NCI-H226 (cell line): ENCODE measurements around the gene HEY2.
A peak's percentile ranks its signal among the peaks of the same experiment; 100 is the strongest.
"Not testable (repeated sequence)": the region's sequence is repeated elsewhere in the genome, so short reads cannot be mapped to it uniquely, and the experiment has no call there.

ENCODE experiments used
- DNase-seq: peaks from one replicate; pipeline ENCODE4 v3.0.0-alpha.2; 2015

Gene HEY2

DNA sequence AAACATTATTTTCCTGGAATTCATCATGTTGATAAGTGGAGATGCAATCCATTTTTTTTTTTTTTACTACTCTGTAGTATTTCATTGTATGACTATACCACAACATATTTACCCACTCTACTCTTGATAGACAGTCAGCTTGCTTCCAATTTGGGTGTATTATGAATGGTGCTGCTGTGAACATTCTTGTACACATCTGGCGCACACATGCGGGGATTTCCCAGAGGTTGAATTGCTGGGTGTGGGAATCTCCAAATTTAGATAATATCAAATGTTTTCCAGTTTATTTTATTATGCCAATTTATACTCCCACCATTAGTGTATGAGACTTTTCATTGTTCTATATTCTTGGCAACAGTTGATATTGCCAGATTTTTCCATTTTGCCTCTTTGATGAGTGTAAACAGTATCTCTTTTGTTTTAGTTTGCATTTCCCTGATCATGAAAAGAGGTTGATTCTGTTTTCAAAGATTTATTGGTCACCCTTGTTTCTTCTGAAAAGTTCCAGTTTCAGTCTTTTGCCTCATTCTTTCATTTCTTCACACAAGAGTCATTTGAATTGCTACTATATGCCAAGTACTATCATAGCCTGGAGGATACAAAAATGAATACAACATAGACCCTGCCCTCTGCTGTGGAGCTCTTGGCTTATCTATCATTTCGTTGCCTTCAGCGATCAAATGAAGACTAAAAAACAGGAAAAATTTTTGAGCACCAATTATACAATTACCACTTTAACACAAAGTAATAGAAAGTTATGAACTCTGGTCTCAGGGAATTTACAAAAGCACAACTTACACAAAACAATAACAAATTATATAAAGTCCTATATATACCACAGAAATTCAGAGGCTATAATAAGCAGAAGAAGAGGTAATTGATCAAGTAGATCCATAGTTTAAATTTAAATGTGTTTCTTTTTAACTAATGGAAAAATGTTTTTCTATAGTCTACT is 24.2 kb downstream of the HEY2 start:
- no peak for DNase-seq

GRCh38 chr6:125776107-125776826 is 26.8 kb downstream of the HEY2 start:
- not testable (repeated sequence) for DNase-seq

DNA sequence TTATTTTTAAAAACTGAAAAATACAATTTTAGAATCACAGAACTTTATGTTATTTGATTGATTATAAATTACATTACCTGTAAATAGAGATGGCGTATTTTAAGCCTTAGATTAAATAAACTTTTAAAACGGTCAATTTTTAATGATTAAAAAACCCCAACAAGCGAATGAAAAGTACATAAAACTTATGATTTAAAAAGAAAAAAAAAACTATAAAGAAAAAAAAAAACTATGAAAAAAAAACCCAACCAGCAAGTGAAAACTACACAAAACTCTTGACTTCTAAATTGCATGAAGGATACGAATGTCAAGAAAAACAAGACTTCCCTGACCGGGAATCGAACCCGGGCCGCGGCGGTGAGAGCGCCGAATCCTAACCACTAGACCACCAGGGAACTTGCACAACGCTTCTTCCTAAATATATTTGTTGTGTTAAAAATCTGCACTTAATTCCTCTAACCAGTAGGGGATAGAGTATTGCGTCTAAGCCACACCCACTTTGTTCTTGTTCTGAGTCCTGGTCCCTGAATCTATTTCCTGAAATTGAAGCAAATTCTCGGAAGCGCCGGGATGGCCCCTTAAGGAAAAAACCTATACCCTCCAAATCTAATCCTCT is 30.6 kb downstream of the HEY2 start:
- DNase-seq: peak; percentile 76

DNA sequence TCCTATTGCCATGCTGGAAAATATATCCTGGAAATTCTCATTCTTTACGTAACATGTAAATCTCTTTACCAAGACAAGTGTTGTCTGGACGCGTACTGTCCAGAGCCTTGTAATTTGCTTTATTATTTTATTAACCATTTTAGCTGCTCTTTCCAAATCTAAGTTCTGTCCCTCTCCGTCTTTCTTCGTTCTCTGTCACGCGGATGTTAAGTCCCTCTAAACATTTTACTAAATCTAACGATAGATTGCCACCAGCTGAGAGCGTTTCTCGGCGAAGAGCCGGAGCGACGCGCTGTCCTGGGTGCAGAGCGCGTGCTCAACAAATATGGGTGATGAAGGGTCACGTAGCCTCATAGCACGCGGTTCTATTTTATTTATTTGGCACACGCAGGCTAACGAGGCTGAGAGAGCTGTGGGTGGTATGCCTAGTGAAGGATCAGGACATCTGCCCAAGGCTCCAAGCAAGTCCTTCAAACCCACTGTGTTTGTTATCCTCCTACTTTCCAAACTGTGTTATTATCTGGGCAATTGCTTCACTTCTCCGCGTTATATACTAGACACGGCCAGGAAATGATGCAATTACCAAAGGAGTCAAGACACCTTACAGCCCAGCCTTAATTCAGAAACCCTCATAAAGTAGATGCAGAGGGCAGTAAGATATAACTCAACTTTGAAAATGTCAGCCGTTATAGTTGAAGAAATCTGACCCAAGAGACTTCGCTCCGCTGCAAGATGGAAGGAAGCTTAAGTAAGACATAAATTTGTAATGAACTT is 31.3 kb downstream of the HEY2 start:
- peak; percentile 64 for DNase-seq

GRCh38 chr6:125781314-125781868 is 32.0 kb downstream of the HEY2 start:
- DNase-seq: no peak

- peak; percentile 18 for DNase-seq
Observed at GRCh38 chr6:125784365-125784764, 34.9 kb downstream of the HEY2 start.

- peak; percentile 38 for DNase-seq
Observed at GRCh38 chr6:125787791-125788190, 38.4 kb downstream of the HEY2 start.

DNA sequence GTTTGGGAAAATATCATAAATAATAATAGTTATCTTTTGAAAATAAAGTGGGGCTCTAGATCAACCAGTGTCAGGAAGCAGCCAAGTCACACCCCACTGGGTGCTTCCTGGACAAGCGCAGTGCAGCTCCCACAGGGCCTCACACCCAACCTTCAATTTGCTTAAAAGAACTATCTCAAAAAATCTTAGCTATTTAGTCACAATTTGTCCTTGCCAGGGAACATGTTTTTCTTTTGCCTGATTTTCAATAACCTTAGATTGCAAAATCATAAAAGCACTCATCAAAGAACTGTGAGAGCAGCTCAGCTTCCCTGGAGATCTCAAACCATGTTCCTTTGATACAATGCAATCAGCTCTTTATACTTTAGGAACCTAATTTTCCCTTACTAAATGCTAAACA is 39.7 kb downstream of the HEY2 start:
- no peak for DNase-seq

GRCh38 chr6:125789576-125790357 is 40.3 kb downstream of the HEY2 start:
- DNase-seq: peak; percentile 17

DNA sequence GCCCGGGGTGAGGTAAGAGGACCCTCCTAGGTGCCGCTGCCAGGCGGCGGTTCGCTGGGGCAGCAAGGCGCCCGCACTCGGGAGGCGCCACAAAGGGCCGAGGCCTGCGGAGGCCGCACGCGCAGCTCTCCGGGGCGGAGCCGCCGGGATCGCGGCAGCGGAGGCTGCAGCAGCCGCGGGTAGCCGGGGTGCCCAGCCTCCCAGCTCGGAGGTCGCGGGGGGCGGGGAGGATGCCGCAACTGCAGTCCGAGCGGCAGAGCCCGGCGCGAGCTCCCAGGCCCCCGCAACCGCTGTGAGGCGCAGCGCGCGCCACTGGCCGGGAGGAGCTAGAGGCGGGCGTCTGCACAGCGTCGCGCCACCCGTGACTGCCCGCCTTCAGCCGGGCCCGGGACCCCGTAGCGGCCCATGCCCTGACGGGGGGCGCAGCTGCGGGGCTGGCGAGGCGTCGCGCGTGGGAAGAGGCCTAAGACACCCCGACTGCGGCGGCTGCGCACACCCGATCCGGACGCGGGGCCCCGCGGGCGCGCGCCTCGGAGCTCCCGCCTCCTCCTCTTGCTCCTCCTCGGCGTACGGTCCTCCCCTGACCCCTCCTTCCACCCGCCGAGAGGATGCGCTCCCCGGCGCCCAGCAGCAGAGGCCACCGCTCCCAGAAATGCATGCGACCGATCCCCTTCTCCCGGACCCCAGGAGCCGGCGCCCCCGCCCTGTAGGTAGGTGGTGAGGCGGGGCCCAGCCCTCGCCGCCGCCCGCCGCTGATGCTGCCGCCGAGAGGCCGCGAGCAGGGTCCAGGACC is 41.1 kb downstream of the HEY2 start, which contains the start of gene NCOA7:
Gene NCOA7 (plus strand): TSS at position 603 of the 793 bp plus-strand sequence. CDS start 24,395 bp downstream, outside the sequence.
- DNase-seq: peak; percentile 79

GRCh38 chr6:125791151-125791819 is 41.9 kb downstream of the HEY2 start:
- peak; percentile 49 for DNase-seq

DNA sequence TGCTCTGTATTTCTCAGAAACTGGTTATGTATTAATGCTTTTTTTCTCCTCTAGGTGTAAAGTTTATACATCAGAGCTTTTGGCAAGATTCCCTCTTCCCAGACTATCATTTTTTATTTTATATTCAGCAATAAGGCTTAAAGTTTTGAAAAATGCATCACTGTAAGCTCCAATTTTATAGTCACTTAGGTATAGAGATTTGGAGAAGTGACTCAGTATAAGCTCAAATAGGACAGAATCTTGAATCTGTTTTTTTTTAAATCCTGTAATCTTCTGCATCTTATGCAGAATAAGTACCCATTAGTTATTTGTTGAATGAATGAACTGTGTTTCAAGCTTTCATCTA is 42.4 kb downstream of the HEY2 start:
- no peak for DNase-seq

DNA sequence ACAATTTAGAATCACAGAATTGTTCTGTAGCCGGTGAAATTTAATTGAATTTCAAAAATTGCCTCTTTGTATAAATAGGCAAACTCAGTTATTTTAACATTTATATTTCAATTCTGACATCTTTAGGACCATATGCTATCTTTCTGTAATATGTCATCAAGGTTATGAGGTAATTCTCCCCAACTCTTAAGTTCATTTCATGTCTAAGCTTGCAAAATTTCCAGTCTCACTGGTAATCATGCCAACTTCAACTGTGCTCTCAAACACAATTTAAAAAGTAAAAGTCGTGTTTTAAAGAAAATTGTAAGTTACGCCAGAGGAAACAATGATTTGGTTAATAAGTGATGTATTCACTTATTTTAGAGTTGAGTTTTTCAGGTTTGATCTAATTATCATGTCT is 42.7 kb downstream of the HEY2 start:
- no peak for DNase-seq

GRCh38 chr6:125792680-125793079 is 43.2 kb downstream of the HEY2 start:
- DNase-seq: no peak

- DNase-seq: peak; percentile 41
Observed at GRCh38 chr6:125793280-125793679, 43.8 kb downstream of the HEY2 start.

DNA sequence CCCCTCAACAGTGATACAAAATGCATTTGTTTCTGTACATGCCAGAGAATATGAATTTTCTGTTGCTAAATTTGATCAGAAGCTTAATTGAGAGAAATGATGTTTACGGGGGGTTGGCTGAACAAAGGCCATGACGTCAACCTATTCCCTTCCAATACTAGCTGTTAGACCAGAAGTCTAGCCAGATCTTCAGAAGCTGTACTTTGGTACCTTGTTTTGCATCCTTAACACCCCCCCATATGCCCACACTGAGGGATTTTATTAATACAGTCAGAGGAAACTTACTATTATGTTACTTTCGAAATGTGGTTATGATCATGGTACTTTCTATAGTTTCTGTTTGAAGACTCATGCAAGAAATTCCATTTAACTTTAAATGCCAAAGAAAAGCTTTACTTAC is 44.4 kb downstream of the HEY2 start:
- DNase-seq: no peak

DNA sequence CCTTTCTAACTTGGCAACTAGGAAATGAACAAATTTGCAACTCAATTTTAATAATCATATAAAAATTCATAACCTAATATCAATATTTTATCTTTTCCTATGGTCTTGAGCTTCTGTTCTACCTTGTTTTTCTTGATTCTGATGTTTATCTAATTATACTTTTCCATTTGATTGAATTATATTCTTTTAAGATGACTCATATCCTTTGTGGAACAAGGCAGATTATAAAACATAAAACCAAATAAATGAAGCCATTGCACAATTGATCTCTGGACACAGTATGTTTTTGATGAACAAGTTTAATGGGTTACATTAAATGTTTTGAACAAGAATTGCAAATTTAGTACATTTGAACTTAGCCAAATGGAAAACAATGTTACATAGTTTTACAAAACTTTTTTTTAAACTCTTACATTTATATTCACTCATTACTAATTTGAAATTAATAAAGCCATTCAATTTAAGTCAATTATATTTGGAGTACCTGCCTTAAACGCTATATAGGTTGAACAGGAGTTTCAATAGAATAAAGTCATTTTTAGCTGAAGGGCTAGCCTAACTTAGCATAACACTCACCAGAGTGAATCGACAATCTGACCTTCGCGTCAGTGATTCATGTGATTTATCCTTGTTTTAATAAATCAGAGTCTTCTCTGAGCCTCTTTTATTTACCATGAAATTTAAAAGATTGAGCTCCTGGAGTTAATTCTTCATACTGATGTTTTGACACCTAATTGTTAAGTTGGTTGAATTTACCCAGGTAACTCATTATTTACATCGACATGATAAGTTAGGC is 45.1 kb downstream of the HEY2 start:
- peak; percentile 14 for DNase-seq

- no peak for DNase-seq
Observed at GRCh38 chr6:125795301-125795700, 45.9 kb downstream of the HEY2 start.
